Measurements from ENCODE around the gene ELN. TPM values are rescaled to one million over a fixed set of nuclear protein-coding genes. Genes with fewer than 3 reads are reported as not detected.

Gene ELN
- total and polyA plus RNA-seq, 9 of the 15 experiments (the other 6 are each of a cell fraction or from before 2014, with no cell fraction given), result 0.20 TPM; not detected in 8

DNA sequence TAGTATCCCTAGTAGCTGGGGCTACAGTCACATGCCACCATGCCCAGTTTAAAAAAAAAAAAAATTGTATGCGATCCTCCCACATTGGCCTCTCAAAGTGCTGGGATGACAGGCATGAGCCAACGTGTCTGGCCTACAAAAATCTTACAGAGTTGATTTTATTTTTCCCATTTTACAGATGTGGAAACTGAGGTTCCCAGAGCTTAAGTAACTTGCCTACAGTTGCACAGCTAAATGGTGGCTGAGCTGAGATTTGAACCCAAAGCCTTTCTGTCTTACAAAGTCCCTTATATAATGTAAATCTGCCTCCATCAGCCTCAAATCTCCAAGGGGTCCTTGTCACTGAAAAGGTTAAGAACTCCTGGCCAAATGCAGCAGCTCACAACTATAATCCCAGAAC lies 31.1 kb downstream of the ELN start:
- Histone ChIP-seq H3K27ac (ENCODE audit: extremely low read depth, low read depth, low read length) (no peak overlapping the region), H4K20me1 (replicated peaks; ENCODE audit: control insufficient read depth, insufficient read depth, low read length) (peaks cover 13% of the 10 kb centered on the region; the same call in 1 of the 2 replicates), H3K9me3 (replicated peaks; ENCODE audit: control insufficient read depth, insufficient read depth, low read depth, low read length) (no peaks in the 10 kb centered on the region), H2AFZ (ENCODE audit: low read depth, low read length) (no peak overlapping the region), H3K36me3 (ENCODE audit: control insufficient read depth, insufficient read depth, low read length) (no peaks in the 10 kb centered on the region), H3K4me2 (ENCODE audit: insufficient read depth, low read length) (no peak overlapping the region), H3K9ac (ENCODE audit: insufficient read depth in 1 of 2, low read depth in 2 of 2, low read length in 2 of 2) (no peak overlapping the region), H3K9me1 (ENCODE audit: control insufficient read depth, insufficient read depth, low read length) (no peaks in the 10 kb centered on the region), H3K79me2 (ENCODE audit: control insufficient read depth, insufficient read depth, low read length) (no peaks in the 10 kb centered on the region), H3K4me3 (no peak overlapping the region), H3K27me3 (ENCODE audit: control insufficient read depth in 2 of 2, insufficient read depth in 2 of 2, low read length in 2 of 2) (peaks cover 33 to 66% of the 10 kb centered on the region in 2 experiments), H3K4me1 (replicated peaks in 1 of 2; ENCODE audit: control insufficient read depth in 2 of 2, insufficient read depth in 2 of 2, low read length in 2 of 2) (peaks cover 0 to 23% of the 10 kb centered on the region in 2 experiments; a peak in 2 of 5 replicates)
- FAIRE-seq (no peak), ATAC-seq (no peak), DNase-seq (ENCODE audit: extremely low read depth in 1 of 4, low spot score in 3 of 4) (no peak)
- CTCF ChIA-PET (ENCODE audit: low intra/inter-chr PET ratio), result no interaction called here
- POLR2A ChIA-PET, result interaction anchor here (0.9 to 1.1 kb wide), 2 partner anchors 37 to 342 kb away, joined by 3 to 5 read pairs; no protein-coding TSS in a partner anchor
- intact Hi-C loops (cut with micrococcal nuclease), result no loop called here
- TF ChIP-seq ADNP (tag; IDR thresholded peaks at IDR 0.05) (peak; percentile 71), BCOR (IDR thresholded peaks at IDR 0.05) (peak; percentile 16; the same call in 1 of the 2 replicates), KDM1A (IDR thresholded peaks at IDR 0.05) (0 out of 4 replicates have a peak, but pooled peaks of 1 of the 2 experiments have one; percentile 10), RBM25 (IDR thresholded peaks at IDR 0.05; ENCODE audit: low read depth, low read length, severe bottlenecking) (peak; percentile 87), FIP1L1 (IDR thresholded peaks at IDR 0.05; ENCODE audit: low read depth, low read length, poor library complexity, severe bottlenecking) (no peak)
- TF ChIP-seq, protein P1, sequence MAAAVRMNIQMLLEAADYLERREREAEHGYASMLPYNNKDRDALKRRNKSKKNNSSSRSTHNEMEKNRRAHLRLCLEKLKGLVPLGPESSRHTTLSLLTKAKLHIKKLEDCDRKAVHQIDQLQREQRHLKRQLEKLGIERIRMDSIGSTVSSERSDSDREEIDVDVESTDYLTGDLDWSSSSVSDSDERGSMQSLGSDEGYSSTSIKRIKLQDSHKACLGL (CRISPR knock-in tag; IDR thresholded peaks at IDR 0.05; ENCODE audit: borderline replicate concordance, poor library complexity, severe bottlenecking), result no peak
- WGBS (ENCODE audit: insufficient coverage, low coverage, missing lambda C conversion rate), result 0% methylated on average over 2 of the region's 2 CpGs
- no TSS peak for BruUV-seq (replicated peaks)
- in situ Hi-C loops (cut with MboI), result no loop called here
